ENCODE results near the gene SP5.

- no peak for TF ChIP-seq EZH2phosphoT487 (IDR thresholded peaks at IDR 0.05; ENCODE audit: borderline replicate concordance)
- no peak for TF ChIP-seq CTCF (conservative IDR thresholded peaks at IDR 0.05; ENCODE audit: low read length)
These were observed 27.9 kb downstream of the SP5 start for GRCh38 chr2:170742896-170743529.

Data from Loucy (cell line).